Coronary artery (tissue), 2 donors: Measurements from ENCODE around the gene GORASP1.

Experiments used
- DNase-seq: peaks from one replicate; pipeline ENCODE4 v3.0.0-alpha.2; 2017; ENCODE audit warnings: low spot score
- H3K27ac ChIP-seq, 2 donors: fragments of 200-600 bp; sonication (generic); one replicate each; pipeline ENCODE4 v1.5.1; 2016 to 2019
- H3K4me3 ChIP-seq: fragments of 200-600 bp; sonication (generic); 2 replicates; pipeline ENCODE4 v1.5.1; 2016; ENCODE audit warnings: mild to moderate bottlenecking, moderate library complexity
- TF ChIP-seq, protein P1 (sequence below): fragments of 200-600 bp; sonication (generic); IDR thresholded peaks from one replicate; pipeline ENCODE4 v1.5.1; 2019; ENCODE audit warnings: antibody characterized with exemption

Gene GORASP1

DNA sequence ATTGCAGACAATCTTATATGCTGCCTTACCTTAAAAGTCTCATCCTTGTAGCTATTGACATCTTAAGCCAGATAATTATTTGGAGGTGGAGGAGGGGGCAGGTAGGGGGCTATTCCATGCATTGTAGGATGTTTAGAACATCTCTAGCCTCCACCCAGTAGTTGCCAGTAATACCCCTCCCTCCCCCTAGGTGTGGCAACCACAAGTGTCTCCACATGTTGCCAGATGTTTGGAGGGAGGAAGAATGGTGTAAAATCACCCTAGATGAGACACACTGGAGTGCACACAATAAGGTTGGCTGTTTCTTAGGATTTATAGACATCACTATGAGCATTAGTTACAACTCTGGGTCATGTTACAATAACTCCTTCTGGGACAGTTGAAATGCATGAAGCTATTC lies 27.4 kb downstream of the GORASP1 start:
- no peak overlapping the region for H3K4me3 ChIP-seq
- TF ChIP-seq, protein P1, sequence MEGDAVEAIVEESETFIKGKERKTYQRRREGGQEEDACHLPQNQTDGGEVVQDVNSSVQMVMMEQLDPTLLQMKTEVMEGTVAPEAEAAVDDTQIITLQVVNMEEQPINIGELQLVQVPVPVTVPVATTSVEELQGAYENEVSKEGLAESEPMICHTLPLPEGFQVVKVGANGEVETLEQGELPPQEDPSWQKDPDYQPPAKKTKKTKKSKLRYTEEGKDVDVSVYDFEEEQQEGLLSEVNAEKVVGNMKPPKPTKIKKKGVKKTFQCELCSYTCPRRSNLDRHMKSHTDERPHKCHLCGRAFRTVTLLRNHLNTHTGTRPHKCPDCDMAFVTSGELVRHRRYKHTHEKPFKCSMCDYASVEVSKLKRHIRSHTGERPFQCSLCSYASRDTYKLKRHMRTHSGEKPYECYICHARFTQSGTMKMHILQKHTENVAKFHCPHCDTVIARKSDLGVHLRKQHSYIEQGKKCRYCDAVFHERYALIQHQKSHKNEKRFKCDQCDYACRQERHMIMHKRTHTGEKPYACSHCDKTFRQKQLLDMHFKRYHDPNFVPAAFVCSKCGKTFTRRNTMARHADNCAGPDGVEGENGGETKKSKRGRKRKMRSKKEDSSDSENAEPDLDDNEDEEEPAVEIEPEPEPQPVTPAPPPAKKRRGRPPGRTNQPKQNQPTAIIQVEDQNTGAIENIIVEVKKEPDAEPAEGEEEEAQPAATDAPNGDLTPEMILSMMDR = no peak
- no peak overlapping the region for H3K27ac ChIP-seq
- DNase-seq = no peak

DNA sequence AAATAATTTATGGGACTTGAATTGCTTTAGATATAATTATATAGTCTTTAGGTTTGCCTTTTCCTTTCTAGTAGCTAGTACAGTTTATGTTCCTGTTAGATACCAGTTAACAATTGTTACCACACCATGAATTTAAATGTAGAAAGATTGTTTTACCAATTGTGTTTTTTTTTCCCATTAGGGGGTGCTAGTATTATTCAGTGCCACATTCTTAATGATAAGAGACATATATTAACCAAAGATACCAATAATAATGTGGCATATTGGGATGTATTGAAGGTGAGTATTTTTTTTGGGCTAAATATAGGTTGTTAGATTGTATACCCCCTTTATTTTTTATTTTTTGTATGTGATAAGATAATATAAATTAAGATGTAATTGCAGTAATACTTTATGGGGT lies 27.9 kb downstream of the GORASP1 start:
- Histone ChIP-seq H3K4me3 (no peak overlapping the region), H3K27ac (no peak overlapping the region)
- TF ChIP-seq, protein P1 = no peak
- no peak for DNase-seq

DNA sequence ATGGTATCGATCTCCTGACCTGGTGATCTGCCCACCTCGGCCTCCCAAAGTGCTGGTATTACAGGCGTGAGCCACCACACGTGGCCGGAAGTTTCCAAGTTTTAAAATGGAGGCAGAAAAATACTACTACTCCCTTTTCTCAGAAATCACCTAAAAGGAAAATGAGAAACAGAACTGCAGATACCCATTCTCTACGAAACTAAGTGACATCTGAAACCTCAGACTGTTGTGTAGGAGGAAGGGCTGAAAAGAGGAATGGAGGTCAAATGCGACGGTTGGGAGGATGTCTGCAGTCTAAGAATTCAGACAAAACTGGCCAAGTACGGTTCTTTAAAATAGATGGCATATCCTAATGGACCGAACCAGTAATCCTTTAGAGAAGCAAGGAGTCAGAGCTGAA lies 31.5 kb downstream of the GORASP1 start:
- Histone ChIP-seq H3K27ac (no peak overlapping the region), H3K4me3 (no peak overlapping the region)
- no peak for DNase-seq
- TF ChIP-seq, protein P1 = no peak

DNA sequence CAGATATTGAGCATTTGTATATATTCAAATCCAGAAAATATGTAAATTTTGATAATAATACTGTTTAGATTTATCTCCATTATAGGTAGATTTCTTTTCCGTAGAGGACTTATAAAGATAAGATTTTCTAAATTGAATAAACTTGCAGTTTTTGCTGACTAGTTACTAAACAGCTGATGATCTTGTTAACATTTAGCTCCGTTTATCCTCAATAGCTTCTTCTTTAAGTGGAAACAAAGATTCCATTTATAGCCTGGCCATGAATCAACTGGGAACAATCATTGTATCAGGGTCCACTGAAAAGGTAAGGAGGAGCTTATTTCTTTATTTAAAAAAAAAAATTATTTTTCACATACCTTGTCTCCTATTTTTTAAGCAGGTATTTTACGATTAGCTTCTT lies 38.9 kb downstream of the GORASP1 start:
- no peak overlapping the region for H3K27ac ChIP-seq
- TF ChIP-seq, protein P1 = no peak
- no peak overlapping the region for H3K4me3 ChIP-seq
- no peak for DNase-seq

DNA sequence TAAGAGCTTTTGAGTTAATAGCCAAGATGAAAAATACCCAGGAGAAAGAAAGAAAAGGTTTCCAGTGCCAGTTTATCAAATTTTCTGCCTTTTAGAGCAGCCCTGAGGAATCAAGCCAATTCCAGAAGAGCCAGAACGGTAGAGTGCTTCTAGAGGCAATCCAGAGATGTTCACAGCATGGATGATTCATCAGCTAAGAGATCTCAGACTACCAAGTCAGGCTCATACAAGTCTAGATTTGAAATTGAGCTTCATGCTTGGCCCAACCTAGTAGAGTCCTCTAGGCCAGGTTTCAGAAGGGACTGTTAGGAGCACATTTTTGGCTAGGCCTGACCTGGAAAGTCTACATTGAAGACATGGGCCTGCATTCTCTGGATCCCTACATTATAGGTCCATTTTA lies 40.1 kb downstream of the GORASP1 start:
- H3K27ac ChIP-seq = no peak overlapping the region
- H3K4me3 ChIP-seq = no peak overlapping the region
- TF ChIP-seq, protein P1 = no peak
- no peak for DNase-seq

DNA sequence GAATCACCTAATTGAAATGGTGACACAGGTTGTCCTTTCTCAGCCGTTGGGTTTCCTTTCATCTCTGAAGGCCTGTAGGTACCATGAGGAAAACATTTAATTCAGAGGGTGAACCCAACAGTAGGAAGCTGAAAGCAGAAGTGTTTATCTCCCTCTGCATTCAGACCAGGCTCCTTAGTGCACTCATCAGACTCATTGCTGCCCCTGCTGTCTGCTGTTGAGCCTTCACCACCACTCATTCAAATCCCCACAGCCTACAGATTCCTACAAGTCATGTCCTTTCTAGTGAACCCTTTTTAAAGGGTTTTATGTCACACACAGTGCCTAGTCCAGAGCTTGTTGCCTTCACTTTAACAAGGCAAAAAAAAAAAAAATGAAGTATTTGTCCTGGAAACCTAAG lies 42.2 kb downstream of the GORASP1 start:
- H3K4me3 ChIP-seq = no peak overlapping the region
- no peak for DNase-seq
- H3K27ac ChIP-seq = no peak overlapping the region
- TF ChIP-seq, protein P1 = no peak

DNA sequence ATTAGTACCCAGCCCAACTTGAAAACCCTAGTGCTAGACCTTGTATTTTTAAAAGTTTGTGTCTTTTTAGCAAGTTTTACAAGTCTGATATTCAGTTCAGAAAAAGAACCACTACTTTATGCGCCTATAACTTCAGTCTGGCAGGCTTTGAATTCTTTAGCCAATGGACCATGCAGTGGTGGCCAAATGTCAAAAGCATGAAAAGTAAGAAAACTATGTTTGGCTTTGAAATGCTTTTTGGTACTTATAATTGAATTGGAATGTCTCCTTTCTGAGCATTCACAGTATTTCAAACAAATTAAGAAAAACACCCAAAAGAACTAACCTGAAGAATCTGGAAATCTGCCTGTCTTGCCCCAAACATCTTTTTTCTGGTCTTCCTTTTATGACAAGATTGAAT lies 42.8 kb downstream of the GORASP1 start:
- Histone ChIP-seq H3K4me3 (no peak overlapping the region), H3K27ac (no peak overlapping the region)
- TF ChIP-seq, protein P1 = no peak
- no peak for DNase-seq
